Suprapubic skin (tissue), 4 donors: ENCODE results near the gene EMP2. TPM values are rescaled to one million over a fixed set of nuclear protein-coding genes. Genes with fewer than 3 reads are reported as not detected.

Source experiments
- DNase-seq, 2 donors: peaks; one replicate each; pipeline ENCODE4 v3.0.0-alpha.2; 2019; ENCODE audit warnings: low spot score in 2 of 2
- H3K27ac ChIP-seq: fragments of 200-600 bp; sonication (generic); one replicate; pipeline ENCODE4 v1.5.1; 2019
- H3K27me3 ChIP-seq: fragments of 200-600 bp; sonication (generic); one replicate; pipeline ENCODE4 v1.5.1; 2019
- H3K36me3 ChIP-seq: fragments of 200-600 bp; sonication (generic); one replicate; pipeline ENCODE4 v1.5.1; 2019
- H3K4me1 ChIP-seq: fragments of 200-600 bp; sonication (generic); one replicate; pipeline ENCODE4 v1.5.1; 2019
- H3K4me3 ChIP-seq: fragments of 200-600 bp; sonication (generic); one replicate; pipeline ENCODE4 v1.5.1; 2019; ENCODE audit warnings: mild to moderate bottlenecking
- H3K9me3 ChIP-seq: fragments of 200-600 bp; sonication (generic); one replicate; pipeline ENCODE4 v1.5.1; 2019
- EP300 ChIP-seq: sonication (generic); formaldehyde crosslinking; IDR thresholded peaks from one replicate; pipeline ENCODE4 v1.6.1; 2017; ENCODE audit warnings: antibody characterized with exemption
- POLR2A ChIP-seq, 2 donors: fragments of 450-650 bp; IDR thresholded peaks; one replicate each; pipeline ENCODE4 v1.6.1; 2017; ENCODE audit warnings: antibody characterized with exemption in 2 of 2, mild to moderate bottlenecking in 2 of 2, moderate library complexity in 2 of 2
- POLR2AphosphoS5 ChIP-seq, 3 donors: sonication (generic); formaldehyde crosslinking; IDR thresholded peaks; one replicate each; pipeline ENCODE4 v1.6.1; 2017; ENCODE audit warnings: antibody characterized with exemption in 3 of 3
- WGBS: methylation state at CpG from one replicate; pipeline ENCODE4 v1.1.5; 2018; 5-methylcytosine and 5-hydroxymethylcytosine counted together
- total RNA-seq, 4 donors: library from RNA; depleted of rRNA; stranded (reverse); fragments of >200 nt; gene quantifications; one replicate each; pipeline ENCODE4 v1.1.0, GENCODE V29; 2016
- TF ChIP-seq, protein P1 (sequence below), 2 donors: fragments of 200-600 bp in 1 of 2; fragments of 450-650 bp in 1 of 2; sonication (generic) in 1 of 2; IDR thresholded peaks; one replicate each; pipeline ENCODE4 v1.5.1; 2016 to 2019; ENCODE audit warnings: antibody characterized with exemption in 2 of 2, mild to moderate bottlenecking in 1 of 2, moderate library complexity in 1 of 2

Gene EMP2
- total RNA-seq, 4 donors from 2014 or later, result 91.6 to 187 (median 139) TPM

DNA sequence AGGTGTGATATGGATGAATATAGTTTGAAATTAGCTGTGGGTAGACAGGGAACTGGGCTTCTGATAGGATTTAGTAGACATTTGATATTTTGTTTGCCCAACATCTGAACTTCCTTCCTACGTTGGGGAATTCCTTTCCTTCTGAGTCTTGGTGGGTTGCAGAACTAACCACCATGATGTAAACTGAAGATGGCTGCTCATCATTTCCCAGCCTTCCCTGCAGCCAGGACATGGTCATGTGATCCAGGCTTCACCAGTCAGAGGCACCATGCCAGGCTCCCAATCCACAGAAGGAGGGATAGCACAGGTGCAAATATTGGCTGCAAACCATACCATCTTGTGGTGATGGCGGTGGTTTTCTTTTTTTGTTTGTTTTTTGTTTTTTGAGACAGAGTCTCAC is 57.4 kb downstream of the EMP2 start:
- no peaks in the 10 kb centered on the region for H3K4me1 ChIP-seq
- H3K36me3 ChIP-seq, result peaks cover 38% of the 10 kb centered on the region
- H3K9me3 ChIP-seq, result no peaks in the 10 kb centered on the region
- H3K27me3 ChIP-seq, result no peaks in the 10 kb centered on the region
- no peak overlapping the region for H3K4me3 ChIP-seq
- TF ChIP-seq, protein P1, sequence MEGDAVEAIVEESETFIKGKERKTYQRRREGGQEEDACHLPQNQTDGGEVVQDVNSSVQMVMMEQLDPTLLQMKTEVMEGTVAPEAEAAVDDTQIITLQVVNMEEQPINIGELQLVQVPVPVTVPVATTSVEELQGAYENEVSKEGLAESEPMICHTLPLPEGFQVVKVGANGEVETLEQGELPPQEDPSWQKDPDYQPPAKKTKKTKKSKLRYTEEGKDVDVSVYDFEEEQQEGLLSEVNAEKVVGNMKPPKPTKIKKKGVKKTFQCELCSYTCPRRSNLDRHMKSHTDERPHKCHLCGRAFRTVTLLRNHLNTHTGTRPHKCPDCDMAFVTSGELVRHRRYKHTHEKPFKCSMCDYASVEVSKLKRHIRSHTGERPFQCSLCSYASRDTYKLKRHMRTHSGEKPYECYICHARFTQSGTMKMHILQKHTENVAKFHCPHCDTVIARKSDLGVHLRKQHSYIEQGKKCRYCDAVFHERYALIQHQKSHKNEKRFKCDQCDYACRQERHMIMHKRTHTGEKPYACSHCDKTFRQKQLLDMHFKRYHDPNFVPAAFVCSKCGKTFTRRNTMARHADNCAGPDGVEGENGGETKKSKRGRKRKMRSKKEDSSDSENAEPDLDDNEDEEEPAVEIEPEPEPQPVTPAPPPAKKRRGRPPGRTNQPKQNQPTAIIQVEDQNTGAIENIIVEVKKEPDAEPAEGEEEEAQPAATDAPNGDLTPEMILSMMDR (IDR thresholded peaks at IDR 0.05), result no peak
- no peak for TF ChIP-seq POLR2AphosphoS5 (IDR thresholded peaks at IDR 0.05)
- no peak for TF ChIP-seq POLR2A (IDR thresholded peaks at IDR 0.05)
- no peak for TF ChIP-seq EP300
- WGBS, result 86% methylated on average over 2 of the region's 2 CpGs
- H3K27ac ChIP-seq, result no peak overlapping the region
- DNase-seq, result no peak

- Histone ChIP-seq H3K36me3 (peaks cover 26% of the 10 kb centered on the region), H3K9me3 (no peaks in the 10 kb centered on the region), H3K27me3 (no peaks in the 10 kb centered on the region), H3K27ac (no peak overlapping the region), H3K4me3 (no peak overlapping the region), H3K4me1 (no peaks in the 10 kb centered on the region)
- DNase-seq, result peak in 1 of 2 donors; percentile 71
- TF ChIP-seq, protein P1 (IDR thresholded peaks at IDR 0.05), result peak; percentile 36 to 68
- no peak for TF ChIP-seq POLR2A (IDR thresholded peaks at IDR 0.05)
- WGBS, result 58% methylated on average over 9 of the region's 9 CpGs
Measured at GRCh38 chr16:10521681-10522274, 58.6 kb downstream of the EMP2 start.

DNA sequence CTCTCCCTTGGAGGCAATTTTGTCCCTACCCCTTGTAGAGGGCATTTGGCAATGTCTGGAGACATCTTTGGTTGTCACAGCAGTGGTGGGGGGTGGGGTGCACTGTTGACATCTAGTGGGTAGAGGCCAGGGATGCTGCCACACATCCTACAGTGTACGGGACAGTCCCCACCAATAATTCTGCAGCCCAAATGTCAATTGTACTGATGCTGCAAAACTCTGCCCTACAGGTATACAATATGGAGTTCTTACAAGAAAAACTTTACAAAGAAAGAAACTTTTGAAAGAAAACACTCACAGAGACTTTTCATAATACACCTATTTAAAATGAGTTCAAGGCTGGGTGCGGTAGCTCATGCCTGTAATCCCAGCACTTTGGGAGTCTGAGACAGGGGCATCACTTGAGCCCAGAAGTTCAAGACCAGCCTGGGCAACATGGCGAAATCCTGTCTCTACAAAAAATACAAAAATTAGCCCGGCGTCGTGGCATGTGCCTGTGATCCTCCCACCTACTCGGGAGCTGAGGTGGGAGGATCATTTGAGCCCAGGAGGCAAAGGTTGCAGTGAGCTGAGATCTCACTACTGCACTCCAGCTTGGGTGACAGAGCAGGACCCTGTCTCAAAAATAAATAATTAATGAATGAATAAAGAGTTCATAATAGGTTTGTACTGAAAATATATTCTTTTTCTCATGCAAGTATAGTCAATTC is 59.4 kb downstream of the EMP2 start:
- WGBS, result 73% methylated on average over 7 of the region's 7 CpGs
- no peaks in the 10 kb centered on the region for H3K9me3 ChIP-seq
- TF ChIP-seq POLR2AphosphoS5 (IDR thresholded peaks at IDR 0.05), result no peak
- no peak for TF ChIP-seq EP300
- TF ChIP-seq, protein P1 (IDR thresholded peaks at IDR 0.05), result no peak
- TF ChIP-seq POLR2A (IDR thresholded peaks at IDR 0.05), result no peak
- no peak overlapping the region for H3K27ac ChIP-seq
- no peaks in the 10 kb centered on the region for H3K4me1 ChIP-seq
- H3K4me3 ChIP-seq, result no peak overlapping the region
- no peak for DNase-seq
- no peaks in the 10 kb centered on the region for H3K27me3 ChIP-seq
- peaks cover 18% of the 10 kb centered on the region for H3K36me3 ChIP-seq

GRCh38 chr16:10519929-10520868 is 60.2 kb downstream of the EMP2 start:
- TF ChIP-seq POLR2AphosphoS5 (IDR thresholded peaks at IDR 0.05) (no peak), POLR2A (IDR thresholded peaks at IDR 0.05) (no peak), EP300 (no peak)
- TF ChIP-seq, protein P1 (IDR thresholded peaks at IDR 0.05), result no peak
- Histone ChIP-seq H3K36me3 (peaks cover 13% of the 10 kb centered on the region), H3K27ac (no peak overlapping the region), H3K4me3 (no peak overlapping the region), H3K27me3 (no peaks in the 10 kb centered on the region), H3K4me1 (peaks cover 3% of the 10 kb centered on the region), H3K9me3 (no peaks in the 10 kb centered on the region)
- DNase-seq, result no peak
- WGBS, result 84% methylated on average over 9 of the region's 10 CpGs

DNA sequence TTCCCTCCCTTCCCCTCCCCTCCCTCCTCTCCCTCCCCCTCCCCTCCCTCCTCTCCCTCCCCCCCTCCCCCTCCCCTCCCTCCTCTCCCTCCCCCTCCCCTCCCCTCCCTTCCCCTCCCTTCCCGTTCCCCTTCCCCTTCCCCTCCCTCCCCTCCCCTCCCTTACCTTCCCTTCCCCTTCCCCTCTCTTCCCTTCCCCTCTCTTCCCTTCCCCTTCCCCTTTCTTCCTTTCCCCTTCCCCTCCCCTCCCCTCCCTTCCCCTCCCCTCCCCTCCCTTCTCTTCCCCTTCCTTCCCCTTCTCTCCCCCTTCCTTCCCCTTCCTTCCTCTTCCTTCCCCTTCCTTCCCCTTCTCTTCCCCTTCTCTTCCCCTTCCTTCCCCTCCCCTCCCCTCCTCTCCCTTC is 61.1 kb downstream of the EMP2 start:
- no CpG with 5 or more reads among the region's 1 CpG for WGBS

More for the DNA sequence above, 61.1 kb downstream of the EMP2 start:
- no peak for DNase-seq
- Histone ChIP-seq H3K9me3 (no peaks in the 10 kb centered on the region), H3K4me3 (no peak overlapping the region), H3K36me3 (peaks cover 13% of the 10 kb centered on the region), H3K4me1 (peaks cover 12% of the 10 kb centered on the region), H3K27me3 (no peaks in the 10 kb centered on the region), H3K27ac (no peak overlapping the region)
- TF ChIP-seq POLR2A (IDR thresholded peaks at IDR 0.05) (no peak), POLR2AphosphoS5 (IDR thresholded peaks at IDR 0.05) (no peak), EP300 (no peak)
- TF ChIP-seq, protein P1 (IDR thresholded peaks at IDR 0.05), result no peak
